HL-60 (cell line): Measurements from ENCODE around the gene NUCB1.

Experiments
- DNase-seq, 2 experiments: peaks; one replicate each; pipeline ENCODE4 v3.0.0-alpha.2; 2010 to 2020; ENCODE audit warnings: low read depth in 1 of 2, low spot score in 1 of 2
- H3K27ac ChIP-seq: fragments of 250-450 bp; sonication (Bioruptor Pico); replicated peaks from 2 replicates; pipeline ENCODE4 v1.5.1; 2020; ENCODE audit warnings: mild to moderate bottlenecking, moderate library complexity
- H3K27me3 ChIP-seq: fragments of 250-450 bp; sonication (Bioruptor Pico); 2 replicates; pipeline ENCODE4 v1.5.1; 2021; ENCODE audit warnings: mild to moderate bottlenecking, moderate library complexity; ENCODE audit not compliant: insufficient read depth, poor library complexity, severe bottlenecking
- H3K4me3 ChIP-seq: replicated peaks from 2 replicates; pipeline ENCODE4 v1.5.1; 2011; ENCODE audit warnings: mild to moderate bottlenecking, control low read depth, low read length; ENCODE audit not compliant: insufficient read depth
- GABPA ChIP-seq: IDR thresholded peaks from 2 replicates; pipeline ENCODE4 v1.6.1; 2012; ENCODE audit warnings: low read depth
- POLR2AphosphoS5 ChIP-seq: IDR thresholded peaks from 2 replicates; pipeline ENCODE4 v1.6.1; 2012; ENCODE audit warnings: low read depth
- REST ChIP-seq: IDR thresholded peaks from 2 replicates; pipeline ENCODE4 v1.6.1; 2012; ENCODE audit warnings: low read depth; ENCODE audit not compliant: insufficient replicate concordance
- SPI1 ChIP-seq: IDR thresholded peaks from 2 replicates; pipeline ENCODE4 v1.6.1; 2012; ENCODE audit warnings: low read depth, mild to moderate bottlenecking, borderline replicate concordance
- TF ChIP-seq, protein P1 (sequence below): IDR thresholded peaks from one replicate; pipeline ENCODE4 v1.5.1; 2011; ENCODE audit warnings: low read length, control low read depth, inconsistent platforms; ENCODE audit not compliant: insufficient read depth

The NUCB1 gene

DNA sequence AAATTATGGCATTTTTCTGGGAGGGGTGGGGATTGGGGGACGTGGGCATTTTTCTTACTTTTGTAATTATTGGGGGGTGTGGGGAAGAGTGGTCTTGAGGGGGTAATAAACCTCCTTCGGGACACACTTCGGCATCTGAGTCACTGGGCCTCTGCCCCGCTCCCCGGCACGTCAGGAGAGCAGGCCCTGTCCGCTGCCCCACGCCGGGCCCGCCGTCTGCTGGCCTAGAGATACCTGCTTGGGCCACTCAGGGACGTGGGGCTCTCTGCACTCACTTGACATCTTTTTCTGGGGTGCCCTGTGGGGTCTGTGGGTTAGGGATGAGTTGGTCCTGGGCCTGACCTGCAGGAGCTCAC is 61.5 kb downstream of the NUCB1 start:
- no peak overlapping the region for H3K4me3 ChIP-seq
- DNase-seq, result no peak
- peak overlapping the region; percentile 93 for H3K27ac ChIP-seq

GRCh38 chr19:48962029-48962848 is 62.1 kb downstream of the NUCB1 start:
- Histone ChIP-seq H3K27me3 (no peaks in the 10 kb centered on the region), H3K27ac (peak overlapping the region; percentile 93), H3K4me3 (peak overlapping the region; percentile 15; the same call in 1 of the 2 replicates)
- TF ChIP-seq, protein P1, sequence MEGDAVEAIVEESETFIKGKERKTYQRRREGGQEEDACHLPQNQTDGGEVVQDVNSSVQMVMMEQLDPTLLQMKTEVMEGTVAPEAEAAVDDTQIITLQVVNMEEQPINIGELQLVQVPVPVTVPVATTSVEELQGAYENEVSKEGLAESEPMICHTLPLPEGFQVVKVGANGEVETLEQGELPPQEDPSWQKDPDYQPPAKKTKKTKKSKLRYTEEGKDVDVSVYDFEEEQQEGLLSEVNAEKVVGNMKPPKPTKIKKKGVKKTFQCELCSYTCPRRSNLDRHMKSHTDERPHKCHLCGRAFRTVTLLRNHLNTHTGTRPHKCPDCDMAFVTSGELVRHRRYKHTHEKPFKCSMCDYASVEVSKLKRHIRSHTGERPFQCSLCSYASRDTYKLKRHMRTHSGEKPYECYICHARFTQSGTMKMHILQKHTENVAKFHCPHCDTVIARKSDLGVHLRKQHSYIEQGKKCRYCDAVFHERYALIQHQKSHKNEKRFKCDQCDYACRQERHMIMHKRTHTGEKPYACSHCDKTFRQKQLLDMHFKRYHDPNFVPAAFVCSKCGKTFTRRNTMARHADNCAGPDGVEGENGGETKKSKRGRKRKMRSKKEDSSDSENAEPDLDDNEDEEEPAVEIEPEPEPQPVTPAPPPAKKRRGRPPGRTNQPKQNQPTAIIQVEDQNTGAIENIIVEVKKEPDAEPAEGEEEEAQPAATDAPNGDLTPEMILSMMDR, result no peak
- no peak for TF ChIP-seq REST
- no peak for TF ChIP-seq GABPA
- TF ChIP-seq SPI1, result peak; percentile 83; the same call in 1 of the 2 replicates
- peak; percentile 87 for TF ChIP-seq POLR2AphosphoS5
- DNase-seq, result peak; percentile 89 to 90

More for the DNA sequence above, 61.5 kb downstream of the NUCB1 start:
- TF ChIP-seq GABPA (no peak), POLR2AphosphoS5 (no peak), SPI1 (no peak), REST (no peak)
- TF ChIP-seq, protein P1, result no peak
- H3K27me3 ChIP-seq, result no peaks in the 10 kb centered on the region

GRCh38 chr19:48962849-48963165 is 62.7 kb downstream of the NUCB1 start:
- Histone ChIP-seq H3K27ac (peak overlapping the region; percentile 93), H3K27me3 (no peaks in the 10 kb centered on the region), H3K4me3 (peak overlapping the region; percentile 42; the same call in 1 of the 2 replicates)
- TF ChIP-seq GABPA (no peak), SPI1 (no peak), POLR2AphosphoS5 (no peak), REST (no peak)
- TF ChIP-seq, protein P1, result no peak
- DNase-seq, result no peak
